ENCODE measurements around the gene MON1A. TPM values are rescaled to one million over a fixed set of nuclear protein-coding genes. Genes with fewer than 3 reads are reported as not detected.

Gene MON1A
- total RNA-seq, 1 donor from 2014 or later = 12.4 TPM

DNA sequence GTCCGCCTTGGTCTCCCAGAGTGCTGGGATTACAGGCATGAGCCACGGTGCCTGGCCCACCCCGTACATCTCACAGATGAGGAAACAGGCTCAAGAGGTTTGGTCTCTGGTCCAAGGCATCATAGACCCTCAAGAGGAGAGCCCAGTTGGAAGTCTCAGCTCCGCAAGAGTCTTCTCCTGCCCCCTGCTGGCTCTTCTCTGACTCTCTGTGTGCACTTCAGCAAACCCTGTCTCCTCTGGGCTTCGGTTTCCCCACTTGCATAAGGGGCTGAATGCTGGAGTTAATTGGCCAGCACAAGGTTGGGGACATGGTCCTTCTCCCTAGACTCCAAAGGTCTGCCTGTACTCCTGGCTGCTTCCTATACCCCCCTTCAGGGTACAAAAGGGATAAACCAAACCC lies 29.8 kb downstream of the MON1A start:
- DNase-seq (ENCODE audit: low read depth) (no peak), FAIRE-seq (no peak)
- no peak overlapping the region for H3K4me3 Mint-ChIP-seq (ENCODE audit: unreplicated experiment)
- Histone ChIP-seq H3K27ac (ENCODE audit: low read depth, low read length) (no peak overlapping the region), H3K4me2 (ENCODE audit: low read length) (no peak overlapping the region), H3K9me3 (ENCODE audit: insufficient read depth, low read depth, low read length) (no peaks in the 10 kb centered on the region), H3K27me3 (ENCODE audit: insufficient read depth, low read length) (no peaks in the 10 kb centered on the region), H3K79me2 (ENCODE audit: insufficient read depth, low read length) (no peaks in the 10 kb centered on the region), H3K4me1 (ENCODE audit: insufficient read depth, low read length) (peaks cover 8% of the 10 kb centered on the region), H2AFZ (ENCODE audit: low read depth, low read length) (no peak overlapping the region), H3K36me3 (ENCODE audit: insufficient read depth, low read length) (no peaks in the 10 kb centered on the region), H3K9ac (ENCODE audit: low read length) (no peak overlapping the region), H3K4me3 (ENCODE audit: insufficient read depth, low read depth, low read length) (no peak overlapping the region), H4K20me1 (ENCODE audit: insufficient read depth, low read length) (no peaks in the 10 kb centered on the region)
- no peak overlapping the region for H3K27ac Mint-ChIP-seq (ENCODE audit: unreplicated experiment)
- TF ChIP-seq EZH2 (IDR thresholded peaks at IDR 0.05; ENCODE audit: insufficient read depth, low read length) = no peak
- TF ChIP-seq, protein P1, sequence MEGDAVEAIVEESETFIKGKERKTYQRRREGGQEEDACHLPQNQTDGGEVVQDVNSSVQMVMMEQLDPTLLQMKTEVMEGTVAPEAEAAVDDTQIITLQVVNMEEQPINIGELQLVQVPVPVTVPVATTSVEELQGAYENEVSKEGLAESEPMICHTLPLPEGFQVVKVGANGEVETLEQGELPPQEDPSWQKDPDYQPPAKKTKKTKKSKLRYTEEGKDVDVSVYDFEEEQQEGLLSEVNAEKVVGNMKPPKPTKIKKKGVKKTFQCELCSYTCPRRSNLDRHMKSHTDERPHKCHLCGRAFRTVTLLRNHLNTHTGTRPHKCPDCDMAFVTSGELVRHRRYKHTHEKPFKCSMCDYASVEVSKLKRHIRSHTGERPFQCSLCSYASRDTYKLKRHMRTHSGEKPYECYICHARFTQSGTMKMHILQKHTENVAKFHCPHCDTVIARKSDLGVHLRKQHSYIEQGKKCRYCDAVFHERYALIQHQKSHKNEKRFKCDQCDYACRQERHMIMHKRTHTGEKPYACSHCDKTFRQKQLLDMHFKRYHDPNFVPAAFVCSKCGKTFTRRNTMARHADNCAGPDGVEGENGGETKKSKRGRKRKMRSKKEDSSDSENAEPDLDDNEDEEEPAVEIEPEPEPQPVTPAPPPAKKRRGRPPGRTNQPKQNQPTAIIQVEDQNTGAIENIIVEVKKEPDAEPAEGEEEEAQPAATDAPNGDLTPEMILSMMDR (IDR thresholded peaks at IDR 0.05; ENCODE audit: insufficient read depth, low read depth, low read length) = peak; percentile 6
- peaks cover 3% of the 10 kb centered on the region for H3K9me3 Mint-ChIP-seq (ENCODE audit: unreplicated experiment)
- peaks cover 17% of the 10 kb centered on the region for H3K27me3 Mint-ChIP-seq (ENCODE audit: low read depth, unreplicated experiment)
- H3K4me1 Mint-ChIP-seq (ENCODE audit: low read depth, unreplicated experiment) = no peaks in the 10 kb centered on the region
- peaks cover 3% of the 10 kb centered on the region for H3K36me3 Mint-ChIP-seq (ENCODE audit: low read depth, unreplicated experiment)

DNA sequence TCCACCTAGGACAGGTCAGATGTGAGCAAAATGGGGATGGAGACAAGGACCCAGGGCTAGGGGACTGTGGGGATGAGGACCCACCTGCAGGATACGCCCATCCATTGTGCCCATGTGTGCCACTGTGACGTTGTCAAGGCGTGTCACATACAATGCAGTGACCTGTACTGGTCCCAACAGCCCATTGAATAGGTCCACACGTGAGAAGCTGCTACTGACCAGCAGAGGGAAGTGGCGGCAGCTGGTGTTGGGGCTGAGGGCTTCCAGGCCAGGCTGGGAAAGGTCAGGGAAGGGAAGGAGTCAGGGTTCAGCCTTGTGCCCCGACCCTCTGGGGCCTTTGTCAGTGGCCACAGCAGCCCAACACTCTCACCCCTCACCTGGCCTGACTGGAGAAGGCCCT lies 30.6 kb downstream of the MON1A start:
- Mint-ChIP-seq H3K4me3 (ENCODE audit: unreplicated experiment) (no peak overlapping the region), H3K9me3 (ENCODE audit: unreplicated experiment) (peaks cover 3% of the 10 kb centered on the region), H3K4me1 (ENCODE audit: low read depth, unreplicated experiment) (no peaks in the 10 kb centered on the region), H3K27ac (ENCODE audit: unreplicated experiment) (no peak overlapping the region), H3K27me3 (ENCODE audit: low read depth, unreplicated experiment) (peaks cover 15% of the 10 kb centered on the region), H3K36me3 (ENCODE audit: low read depth, unreplicated experiment) (peaks cover 3% of the 10 kb centered on the region)
- Histone ChIP-seq H3K9ac (ENCODE audit: low read length) (no peak overlapping the region), H3K27me3 (ENCODE audit: insufficient read depth, low read length) (no peaks in the 10 kb centered on the region), H3K4me3 (ENCODE audit: insufficient read depth, low read depth, low read length) (no peak overlapping the region), H3K4me2 (ENCODE audit: low read length) (no peak overlapping the region), H3K27ac (ENCODE audit: low read depth, low read length) (no peak overlapping the region), H3K4me1 (ENCODE audit: insufficient read depth, low read length) (peaks cover 8% of the 10 kb centered on the region), H3K36me3 (ENCODE audit: insufficient read depth, low read length) (no peaks in the 10 kb centered on the region), H2AFZ (ENCODE audit: low read depth, low read length) (no peak overlapping the region), H4K20me1 (ENCODE audit: insufficient read depth, low read length) (no peaks in the 10 kb centered on the region), H3K9me3 (ENCODE audit: insufficient read depth, low read depth, low read length) (no peaks in the 10 kb centered on the region), H3K79me2 (ENCODE audit: insufficient read depth, low read length) (no peaks in the 10 kb centered on the region)
- TF ChIP-seq, protein P1 (IDR thresholded peaks at IDR 0.05; ENCODE audit: insufficient read depth, low read depth, low read length) = no peak
- TF ChIP-seq EZH2 (IDR thresholded peaks at IDR 0.05; ENCODE audit: insufficient read depth, low read length) = no peak
- FAIRE-seq (no peak), DNase-seq (ENCODE audit: low read depth) (no peak)

DNA sequence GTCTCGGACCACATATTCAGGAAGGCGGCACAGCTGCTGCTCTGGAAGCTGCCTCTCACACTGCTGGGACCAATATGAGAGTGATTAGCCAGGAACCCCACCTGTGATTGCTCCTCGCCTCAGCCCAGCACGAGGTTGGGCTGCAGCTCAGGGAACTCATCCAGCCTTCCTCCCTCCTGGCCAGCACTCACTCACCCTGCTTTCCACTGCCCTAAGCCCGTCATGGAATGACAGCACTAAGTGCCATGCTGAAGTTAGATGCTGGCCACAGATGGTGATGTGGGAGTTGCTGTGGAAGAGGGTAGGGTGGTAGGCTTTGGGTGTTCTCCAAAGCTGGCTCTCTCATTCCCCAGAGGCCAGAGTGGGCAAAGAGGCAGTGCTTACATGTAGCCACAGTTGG lies 33.3 kb downstream of the MON1A start:
- TF ChIP-seq, protein P1 (IDR thresholded peaks at IDR 0.05; ENCODE audit: insufficient read depth, low read depth, low read length) = no peak
- no peak for TF ChIP-seq EZH2 (IDR thresholded peaks at IDR 0.05; ENCODE audit: insufficient read depth, low read length)
- Mint-ChIP-seq H3K27me3 (ENCODE audit: low read depth, unreplicated experiment) (peaks cover 14% of the 10 kb centered on the region), H3K27ac (ENCODE audit: unreplicated experiment) (no peak overlapping the region), H3K9me3 (ENCODE audit: unreplicated experiment) (peaks cover 3% of the 10 kb centered on the region), H3K36me3 (ENCODE audit: low read depth, unreplicated experiment) (peaks cover 3% of the 10 kb centered on the region), H3K4me3 (ENCODE audit: unreplicated experiment) (no peak overlapping the region), H3K4me1 (ENCODE audit: low read depth, unreplicated experiment) (no peaks in the 10 kb centered on the region)
- no peak overlapping the region for H3K27ac ChIP-seq (ENCODE audit: low read depth, low read length)
- no peaks in the 10 kb centered on the region for H3K9me3 ChIP-seq (ENCODE audit: insufficient read depth, low read depth, low read length)
- H3K4me2 ChIP-seq (ENCODE audit: low read length) = no peak overlapping the region
- H2AFZ ChIP-seq (ENCODE audit: low read depth, low read length) = no peak overlapping the region
- H3K27me3 ChIP-seq (ENCODE audit: insufficient read depth, low read length) = no peaks in the 10 kb centered on the region
- H3K36me3 ChIP-seq (ENCODE audit: insufficient read depth, low read length) = no peaks in the 10 kb centered on the region
- H3K79me2 ChIP-seq (ENCODE audit: insufficient read depth, low read length) = no peaks in the 10 kb centered on the region
- H4K20me1 ChIP-seq (ENCODE audit: insufficient read depth, low read length) = no peaks in the 10 kb centered on the region
- H3K9ac ChIP-seq (ENCODE audit: low read length) = no peak overlapping the region
- H3K4me1 ChIP-seq (ENCODE audit: insufficient read depth, low read length) = peaks cover 8% of the 10 kb centered on the region
- DNase-seq (ENCODE audit: low read depth) (no peak), FAIRE-seq (no peak)
- H3K4me3 ChIP-seq (ENCODE audit: insufficient read depth, low read depth, low read length) = no peak overlapping the region
